HepG2 (cell line): ENCODE measurements around the gene UGT1A4. TPM values are rescaled to one million over a fixed set of nuclear protein-coding genes. Genes with fewer than 3 reads are reported as not detected.
A peak's percentile ranks its signal among the peaks of the same experiment; 100 is the strongest.

Source experiments
- ATAC-seq: fragments of 200-7000 bp; cut with Tn5 transposase; 3 replicates; pipeline ENCODE4 v1.9.1; 2020; ENCODE audit warnings: mild to moderate bottlenecking, moderate library complexity
- BruUV-seq: library from RNA; stranded (reverse); fragments of 400-500 nt; replicated peaks from 2 replicates; lab custom pipeline; 2021; lab: Mats Ljungman, UMichigan
- CTCF ChIA-PET: fragments of 300-600 bp; formaldehyde crosslinking; extraction: SDS; loops from one replicate; lab custom pipeline; 2021; ENCODE audit warnings: low total read pairs, inconsistent platforms, low intra/inter-chr PET ratio; lab: Yijun Ruan, JAX
- POLR2A ChIA-PET: fragments of 350-600 bp; sonication (Branson Sonifier 250); formaldehyde crosslinking; loops from one replicate; lab custom pipeline; 2020; ENCODE audit warnings: antibody characterized with exemption, inconsistent platforms; lab: Yijun Ruan, JAX
- DNase-seq: peaks from one replicate; pipeline ENCODE4 v3.0.0-alpha.2; 2015; ENCODE audit warnings: low spot score
- FAIRE-seq: peaks from 3 replicates; lab custom pipeline; 2011; peaks lifted over from hg19 to GRCh38; lab: Jason Lieb, UNC
- H2AFZ ChIP-seq: one replicate; pipeline ENCODE4 v1.6.1; 2011; ENCODE audit warnings: low read length, inconsistent platforms
- H3K27ac ChIP-seq: fragments of 300-600 bp; 3 replicates; pipeline ENCODE4 v1.8.0; 2011; ENCODE audit warnings: mixed run types, mild to moderate bottlenecking, mixed read lengths, low read length, inconsistent platforms; ENCODE audit not compliant: insufficient read depth; ENCODE audit errors: extremely low read length
- H3K27me3 ChIP-seq, 2 experiments: fragments of 200-600 bp in 1 of 2; 2 replicates in 1 of 2; 3 replicates in 1 of 2; pipeline versions ENCODE4 v1.6.0 to v1.8.0; 2011; ENCODE audit warnings: low read length in 2 of 2, mild to moderate bottlenecking in 2 of 2, moderate library complexity in 2 of 2, inconsistent platforms in 1 of 2; ENCODE audit not compliant: insufficient read depth in 2 of 2, control insufficient read depth in 1 of 2
- H3K36me3 ChIP-seq, 2 experiments: fragments of 200-600 bp in 1 of 2; replicated peaks in 1 of 2; 2 replicates in 1 of 2; 3 replicates in 1 of 2; pipeline versions ENCODE4 v1.5.1 to v1.8.0; 2011; ENCODE audit warnings: low read length in 2 of 2, inconsistent platforms in 1 of 2; ENCODE audit not compliant: insufficient read depth in 2 of 2, control insufficient read depth in 1 of 2
- H3K4me1 ChIP-seq: 2 replicates; pipeline ENCODE4 v1.5.1; 2012; ENCODE audit warnings: low read length, inconsistent platforms; ENCODE audit not compliant: insufficient read depth
- H3K4me2 ChIP-seq: 2 replicates; pipeline ENCODE4 v1.6.0; 2011; ENCODE audit warnings: low read depth, low read length, inconsistent platforms
- H3K4me3 ChIP-seq, 3 experiments: fragments of 200-600 bp in 1 of 3; sonication (generic), shearing (Covaris generic) in 1 of 3; replicated peaks in 1 of 3; 2 replicates each; pipeline ENCODE4 v1.5.1; 2011 to 2016; ENCODE audit warnings: low read length in 3 of 3, inconsistent platforms in 2 of 3, low read depth in 2 of 3, mild to moderate bottlenecking in 2 of 3, control low read depth in 1 of 3, mixed read lengths in 1 of 3; ENCODE audit not compliant: insufficient read depth in 1 of 3
- H3K79me2 ChIP-seq: one replicate; pipeline ENCODE4 v1.6.1; 2011; ENCODE audit warnings: low read length, inconsistent platforms; ENCODE audit not compliant: insufficient read depth
- H3K9ac ChIP-seq: 2 replicates; pipeline ENCODE4 v1.6.0; 2011; ENCODE audit warnings: mild to moderate bottlenecking, low read depth, low read length, inconsistent platforms; ENCODE audit not compliant: insufficient read depth
- H3K9me3 ChIP-seq: 2 replicates; pipeline ENCODE4 v1.5.1; 2012; ENCODE audit warnings: mild to moderate bottlenecking, low read length
- H4K20me1 ChIP-seq: 2 replicates; pipeline ENCODE4 v1.6.0; 2011; ENCODE audit warnings: inconsistent platforms, mild to moderate bottlenecking, low read length, moderate library complexity; ENCODE audit not compliant: insufficient read depth
- ETV5 ChIP-seq: IDR thresholded peaks from 2 replicates; pipeline ENCODE4 v1.6.1; 2018; ENCODE audit warnings: missing biosample characterization, missing genetic modification reagents, inconsistent platforms, borderline replicate concordance
- HNF4G ChIP-seq, 2 experiments: sonication (generic) in 1 of 2; formaldehyde crosslinking in 1 of 2; IDR thresholded peaks; 2 replicates each; pipeline versions ENCODE4 v1.4.0 to v1.6.1; 2011 to 2020; ENCODE audit warnings: borderline replicate concordance in 2 of 2, low read depth in 2 of 2, mild to moderate bottlenecking in 2 of 2, low read length in 1 of 2, missing genetic modification reagents in 1 of 2, moderate library complexity in 1 of 2
- RAD21 ChIP-seq: fragments of 450-650 bp; formaldehyde crosslinking; IDR thresholded peaks from 2 replicates; pipeline ENCODE4 v1.5.0; 2020; ENCODE audit warnings: mild to moderate bottlenecking
- RXRA ChIP-seq: sonication (generic); formaldehyde crosslinking; IDR thresholded peaks from 2 replicates; pipeline ENCODE4 v1.5.1; 2020; ENCODE audit warnings: missing genetic modification reagents
- SKIL ChIP-seq: sonication (generic); formaldehyde crosslinking; IDR thresholded peaks from 2 replicates; pipeline ENCODE4 v1.8.0; 2022; ENCODE audit warnings: missing genetic modification reagents, mild to moderate bottlenecking, moderate library complexity, borderline replicate concordance
- STAG1 ChIP-seq: sonication (generic); formaldehyde crosslinking; IDR thresholded peaks from 2 replicates; pipeline ENCODE4 v1.4.0; 2020; ENCODE audit warnings: missing genetic modification reagents
- STAT6 ChIP-seq: sonication (generic); formaldehyde crosslinking; IDR thresholded peaks from 2 replicates; pipeline ENCODE4 v1.4.0; 2020; ENCODE audit warnings: missing genetic modification reagents, mild to moderate bottlenecking, borderline replicate concordance
- ZNF33B ChIP-seq: sonication (generic); formaldehyde crosslinking; IDR thresholded peaks from 2 replicates; pipeline ENCODE4 v1.5.1; 2020; ENCODE audit warnings: mild to moderate bottlenecking, missing genetic modification reagents
- ZNF513 ChIP-seq: sonication (generic); formaldehyde crosslinking; conservative IDR thresholded peaks from 2 replicates; pipeline ENCODE4 v1.5.0; 2020; ENCODE audit warnings: missing genetic modification reagents
- WGBS: methylation state at CpG from one replicate; pipeline ENCODE4 v1.1.6; 2017; ENCODE audit warnings: low lambda C conversion rate; 5-methylcytosine and 5-hydroxymethylcytosine counted together
- in situ Hi-C: cut with HindIII; loops from 2 replicates; pipeline ENCODE4 v1.10.0; 2017; ENCODE audit warnings: low pct_unique_long_range_greater_than_20kb; ENCODE audit not compliant: extremely low pct_ligation_motif_present
- intact Hi-C: fragments of 100-400 bp; cut with micrococcal nuclease; formaldehyde crosslinking; loops from one replicate; pipeline ENCODE4 v1.10.0; 2022; ENCODE audit not compliant: unreplicated experiment
- polyA plus RNA-seq, 8 experiments: library from polyadenylated mRNA; depleted of rRNA in 3 of 8; stranded (reverse) in 7 of 8; unstranded in 1 of 8; fragments of >200 nt; fragmentation: Illumina TruSeq in 4 of 8; extraction: Trizol in 4 of 8; gene quantifications; 2 replicates each; pipeline versions ENCODE4 v1.2.1 to v1.2.3, GENCODE V29; 2011 to 2016; ENCODE audit warnings: low read depth in 4 of 8, missing spikeins in 1 of 8, mixed read lengths in 1 of 8; ENCODE audit not compliant: insufficient read depth in 1 of 8
- total RNA-seq, 5 experiments: library from RNA; depleted of rRNA; stranded (reverse); fragments of >200 nt; fragmentation: Illumina TruSeq; extraction: Trizol; gene quantifications; 2 replicates each; pipeline ENCODE4 v1.2.3, GENCODE V29; 2016; ENCODE audit warnings: low read depth in 1 of 5
- TF ChIP-seq, protein P1 (sequence below): sonication (generic); formaldehyde crosslinking; IDR thresholded peaks from 2 replicates; pipeline ENCODE4 v1.5.1; 2020; ENCODE audit warnings: mild to moderate bottlenecking, missing genetic modification reagents, moderate library complexity

Gene UGT1A4
- total and polyA plus RNA-seq, 2 of the 13 experiments (the other 11 are each of a cell fraction or from before 2014, with no cell fraction given) = not detected

DNA sequence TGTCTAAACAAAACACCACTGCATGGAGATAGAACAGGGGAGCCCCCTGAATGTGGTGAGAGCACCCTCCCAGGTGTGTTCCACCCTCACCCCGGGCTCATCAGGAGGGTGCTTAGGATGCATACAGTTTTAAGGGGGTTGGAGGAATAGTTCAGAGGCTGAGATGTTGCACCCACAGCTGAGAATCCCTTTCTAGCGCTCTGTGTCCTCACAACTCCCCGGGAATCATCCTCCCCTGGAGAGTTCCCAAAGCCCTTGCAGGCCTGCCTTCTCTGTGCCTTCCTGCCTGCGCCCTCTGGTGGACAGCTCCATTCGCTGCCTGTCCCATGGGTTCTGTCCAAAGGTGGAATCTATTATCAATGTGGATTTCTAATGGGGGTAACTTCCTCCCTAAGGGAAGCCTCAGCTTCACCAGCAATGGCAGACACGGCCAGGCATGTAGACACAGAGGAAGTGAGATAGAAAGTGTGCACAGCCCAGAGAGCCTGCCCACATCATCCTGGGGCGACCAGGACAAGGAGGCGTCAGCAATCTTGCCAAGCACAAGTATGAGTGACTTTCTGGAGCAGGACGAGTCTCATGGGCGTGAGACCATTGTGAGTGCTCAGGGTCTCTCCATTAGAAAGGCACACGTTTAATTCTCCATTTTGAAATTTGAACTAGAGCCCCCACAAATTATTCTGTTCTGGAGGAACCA is 7.1 kb upstream of the UGT1A4 start:
- DNase-seq = peak; percentile 64
- 38% methylated on average over 10 of the region's 11 CpGs for WGBS
- in situ Hi-C loops (no loop called here), intact Hi-C loops (loop anchor here (2.0 to 5.0 kb wide), 4 partner anchors 129 to 309 kb away; no protein-coding TSS in a partner anchor)
- no peak overlapping the region for H3K4me3 ChIP-seq
- no peak overlapping the region for H3K4me2 ChIP-seq
- H3K79me2 ChIP-seq = no peaks in the 10 kb centered on the region
- no peak overlapping the region for H3K9ac ChIP-seq
- H2AFZ ChIP-seq = no peak overlapping the region
- CTCF ChIA-PET = no interaction called here
- POLR2A ChIA-PET = no interaction called here
- no peaks in the 10 kb centered on the region for H3K36me3 ChIP-seq
- H3K27ac ChIP-seq = no peak overlapping the region
- FAIRE-seq = peak; percentile 94
- peak; percentile 99 for ATAC-seq
- no peaks in the 10 kb centered on the region for H3K4me1 ChIP-seq
- H3K27me3 ChIP-seq = no peaks in the 10 kb centered on the region
- BruUV-seq = no TSS peak
- no peaks in the 10 kb centered on the region for H3K9me3 ChIP-seq
- no peaks in the 10 kb centered on the region for H4K20me1 ChIP-seq
- TF ChIP-seq ETV5 (CRISPR knock-in tag) (peak; percentile 40; the same call in 1 of the 2 replicates), ZNF513 (CRISPR knock-in tag) (no peak), RXRA (CRISPR knock-in tag) (peak; percentile 45; the same call in 1 of the 2 replicates), STAT6 (no peak), HNF4G (IDR thresholded peaks at IDR 0.05; ENCODE audit: borderline replicate concordance, low read depth, low read length) (0 out of 2 replicates have a peak, but pooled peaks have one; percentile 41), HNF4G (CRISPR knock-in tag; IDR thresholded peaks at IDR 0.05; ENCODE audit: borderline replicate concordance, low read depth) (no peak), SKIL (no peak), RAD21 (CRISPR knock-in tag) (peak; percentile 86), ZNF33B (CRISPR knock-in tag) (0 out of 2 replicates have a peak, but pooled peaks have one; percentile 62), STAG1 (peak; percentile 87)
- TF ChIP-seq, protein P1, sequence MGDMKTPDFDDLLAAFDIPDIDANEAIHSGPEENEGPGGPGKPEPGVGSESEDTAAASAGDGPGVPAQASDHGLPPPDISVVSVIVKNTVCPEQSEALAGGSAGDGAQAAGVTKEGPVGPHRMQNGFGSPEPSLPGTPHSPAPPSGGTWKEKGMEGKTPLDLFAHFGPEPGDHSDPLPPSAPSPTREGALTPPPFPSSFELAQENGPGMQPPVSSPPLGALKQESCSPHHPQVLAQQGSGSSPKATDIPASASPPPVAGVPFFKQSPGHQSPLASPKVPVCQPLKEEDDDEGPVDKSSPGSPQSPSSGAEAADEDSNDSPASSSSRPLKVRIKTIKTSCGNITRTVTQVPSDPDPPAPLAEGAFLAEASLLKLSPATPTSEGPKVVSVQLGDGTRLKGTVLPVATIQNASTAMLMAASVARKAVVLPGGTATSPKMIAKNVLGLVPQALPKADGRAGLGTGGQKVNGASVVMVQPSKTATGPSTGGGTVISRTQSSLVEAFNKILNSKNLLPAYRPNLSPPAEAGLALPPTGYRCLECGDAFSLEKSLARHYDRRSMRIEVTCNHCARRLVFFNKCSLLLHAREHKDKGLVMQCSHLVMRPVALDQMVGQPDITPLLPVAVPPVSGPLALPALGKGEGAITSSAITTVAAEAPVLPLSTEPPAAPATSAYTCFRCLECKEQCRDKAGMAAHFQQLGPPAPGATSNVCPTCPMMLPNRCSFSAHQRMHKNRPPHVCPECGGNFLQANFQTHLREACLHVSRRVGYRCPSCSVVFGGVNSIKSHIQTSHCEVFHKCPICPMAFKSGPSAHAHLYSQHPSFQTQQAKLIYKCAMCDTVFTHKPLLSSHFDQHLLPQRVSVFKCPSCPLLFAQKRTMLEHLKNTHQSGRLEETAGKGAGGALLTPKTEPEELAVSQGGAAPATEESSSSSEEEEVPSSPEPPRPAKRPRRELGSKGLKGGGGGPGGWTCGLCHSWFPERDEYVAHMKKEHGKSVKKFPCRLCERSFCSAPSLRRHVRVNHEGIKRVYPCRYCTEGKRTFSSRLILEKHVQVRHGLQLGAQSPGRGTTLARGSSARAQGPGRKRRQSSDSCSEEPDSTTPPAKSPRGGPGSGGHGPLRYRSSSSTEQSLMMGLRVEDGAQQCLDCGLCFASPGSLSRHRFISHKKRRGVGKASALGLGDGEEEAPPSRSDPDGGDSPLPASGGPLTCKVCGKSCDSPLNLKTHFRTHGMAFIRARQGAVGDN = peak; percentile 17; the same call in 1 of the 2 replicates
